Osteocyte (in vitro differentiated cells): ENCODE data around the gene ZDHHC7. TPM values are rescaled to one million over a fixed set of nuclear protein-coding genes. Genes with fewer than 3 reads are reported as not detected.

Experiments
- DNase-seq: peaks from one replicate; pipeline ENCODE4 v3.0.0; 2021; ENCODE audit warnings: mixed read lengths; ENCODE audit not compliant: unreplicated experiment; ENCODE audit errors: extremely low spot score
- H3K27ac Mint-ChIP-seq: one replicate; pipeline ENCODE4 v1.8.0; 2021; ENCODE audit warnings: mild to moderate bottlenecking, mixed read lengths; ENCODE audit not compliant: unreplicated experiment
- H3K27me3 Mint-ChIP-seq: one replicate; pipeline ENCODE4 v1.8.0; 2021; ENCODE audit warnings: mixed read lengths; ENCODE audit not compliant: unreplicated experiment
- H3K36me3 Mint-ChIP-seq: one replicate; pipeline ENCODE4 v1.8.0; 2021; ENCODE audit warnings: mixed read lengths; ENCODE audit not compliant: unreplicated experiment
- H3K4me1 Mint-ChIP-seq: one replicate; pipeline ENCODE4 v1.8.0; 2021; ENCODE audit warnings: mixed read lengths; ENCODE audit not compliant: unreplicated experiment
- H3K4me3 Mint-ChIP-seq: one replicate; pipeline ENCODE4 v1.8.0; 2021; ENCODE audit warnings: mild to moderate bottlenecking, moderate library complexity, mixed read lengths; ENCODE audit not compliant: unreplicated experiment
- H3K9me3 Mint-ChIP-seq: one replicate; pipeline ENCODE4 v1.8.0; 2021; ENCODE audit warnings: mixed read lengths; ENCODE audit not compliant: unreplicated experiment
- CTCF ChIP-seq: fragments of 200-600 bp; sonication (generic); IDR thresholded peaks from 2 replicates; pipeline ENCODE4 v1.5.0; 2021; ENCODE audit warnings: antibody characterized with exemption, mild to moderate bottlenecking, moderate library complexity
- long read RNA-seq: library from polyadenylated mRNA; unstranded; transcript quantifications from one replicate; pipeline ENCODE4 v2.0.0, GENCODE V29; 2021
- total RNA-seq: library from RNA; stranded (reverse); gene quantifications from 2 replicates; pipeline ENCODE4 v1.2.1, GENCODE V29; 2021

ZDHHC7 gene
- total RNA-seq, result 53.6 and 53.7 TPM in 2 replicates
- long read RNA-seq, transcript ZDHHC7-205 (5 exons, 582 nt), result major isoform, 13 of 55 reads
- long read RNA-seq, partial matches to known transcripts, result 20 of 55 reads
- long read RNA-seq, other reads (novel, unspliced or antisense), result 20 of 55 reads

- TF ChIP-seq CTCF, result peak; percentile 3
- Mint-ChIP-seq H3K27me3 (no peaks in the 10 kb centered on the region), H3K9me3 (no peaks in the 10 kb centered on the region), H3K4me3 (peak within 1 kb of the TSS; percentile 97), H3K27ac (peak within 1 kb of the TSS; percentile 100), H3K4me1 (peaks cover 45% of the 10 kb centered on the region), H3K36me3 (peaks cover 2% of the 10 kb centered on the region)
- peak; percentile 93 for DNase-seq
Observed at GRCh38 chr16:85010931-85011845, at the start of gene ZDHHC7. TSS of gene ZDHHC7 (minus strand) at chr16:85011535. CDS start at chr16:84990618, 20,917 bp downstream.

GRCh38 chr16:85058909-85059308 lies 47.6 kb upstream of the ZDHHC7 start:
- Mint-ChIP-seq H3K4me3 (no peak overlapping the region), H3K9me3 (no peaks in the 10 kb centered on the region), H3K27ac (no peak overlapping the region), H3K36me3 (no peaks in the 10 kb centered on the region), H3K27me3 (no peaks in the 10 kb centered on the region), H3K4me1 (peaks cover 21% of the 10 kb centered on the region)
- no peak for DNase-seq
- no peak for TF ChIP-seq CTCF

GRCh38 chr16:85057948-85058347 lies 46.6 kb upstream of the ZDHHC7 start:
- no peak for DNase-seq
- Mint-ChIP-seq H3K9me3 (no peaks in the 10 kb centered on the region), H3K27me3 (no peaks in the 10 kb centered on the region), H3K27ac (no peak overlapping the region), H3K4me1 (peaks cover 16% of the 10 kb centered on the region), H3K36me3 (no peaks in the 10 kb centered on the region), H3K4me3 (no peak overlapping the region)
- TF ChIP-seq CTCF, result no peak

- no peaks in the 10 kb centered on the region for H3K27me3 Mint-ChIP-seq
- DNase-seq, result no peak
- H3K4me1 Mint-ChIP-seq, result peaks cover 17% of the 10 kb centered on the region
- TF ChIP-seq CTCF, result no peak
- H3K4me3 Mint-ChIP-seq, result no peak overlapping the region
- H3K9me3 Mint-ChIP-seq, result no peaks in the 10 kb centered on the region
- H3K36me3 Mint-ChIP-seq, result no peaks in the 10 kb centered on the region
- H3K27ac Mint-ChIP-seq, result no peak overlapping the region
Observed at GRCh38 chr16:85057212-85057889, 46.0 kb upstream of the ZDHHC7 start.
